ENCODE measurements around the gene TSFM. TPM values are rescaled to one million over a fixed set of nuclear protein-coding genes. Genes with fewer than 3 reads are reported as not detected.

The TSFM gene
- total and polyA plus RNA-seq, 2 of the 13 experiments (the other 11 are each of a cell fraction or from before 2014, with no cell fraction given): 29.8 to 68.3 TPM

DNA sequence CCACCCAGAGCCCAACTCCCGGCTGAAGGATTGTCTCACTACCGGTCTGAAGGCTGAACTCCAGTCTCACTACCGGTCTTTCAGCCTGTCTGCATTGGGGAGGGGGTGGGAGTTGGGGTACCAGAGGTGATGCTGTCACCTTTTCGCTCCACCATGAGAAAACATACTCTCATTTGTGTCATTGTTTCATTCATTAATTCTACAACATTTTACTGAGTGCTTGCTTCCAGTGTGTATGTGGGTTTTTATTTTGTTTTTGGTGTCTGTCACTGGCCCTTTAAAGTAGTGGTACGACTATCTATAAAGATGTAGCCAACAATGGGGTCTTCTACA is 30.0 kb upstream of the TSFM start:
- Histone ChIP-seq H3K4me2 (ENCODE audit: low read depth, low read length) (peak overlapping the region; percentile 69), H3K4me1 (ENCODE audit: insufficient read depth, low read length) (peaks cover 43% of the 10 kb centered on the region), H3K27ac (ENCODE audit: extremely low read length, insufficient read depth, low read length) (peak overlapping the region; percentile 30), H3K9ac (ENCODE audit: insufficient read depth, low read depth, low read length) (peak overlapping the region; percentile 24), H2AFZ (ENCODE audit: low read length) (no peak overlapping the region), H3K79me2 (ENCODE audit: insufficient read depth, low read length) (peaks cover 24% of the 10 kb centered on the region), H3K36me3 (replicated peaks in 1 of 2; ENCODE audit: control insufficient read depth in 1 of 2, insufficient read depth in 2 of 2, low read length in 2 of 2) (peaks cover 10 to 23% of the 10 kb centered on the region in 2 experiments; a peak in 4 of 5 replicates), H3K4me3 (replicated peaks in 1 of 3; ENCODE audit: insufficient read depth in 1 of 3, low read depth in 2 of 3, low read length in 3 of 3) (peak overlapping the region; percentile 20 to 42 (median 34); a peak in 4 of 6 replicates), H3K9me3 (ENCODE audit: low read length) (no peaks in the 10 kb centered on the region), H3K27me3 (ENCODE audit: control insufficient read depth in 1 of 2, insufficient read depth in 2 of 2, low read length in 2 of 2) (no peaks in the 10 kb centered on the region; a peak in 1 of 5 replicates), H4K20me1 (ENCODE audit: insufficient read depth, low read length) (0 out of 2 replicates have a peak, but pooled peaks cover 5% of the 10 kb centered on the region)
- FAIRE-seq: no peak
- no peak for DNase-seq (ENCODE audit: low spot score)
- in situ Hi-C loops (cut with HindIII; ENCODE audit: extremely low pct_ligation_motif_present, low pct_unique_long_range_greater_than_20kb) (no loop called here), intact Hi-C loops (cut with micrococcal nuclease; ENCODE audit: unreplicated experiment) (loop anchor here (1.0 kb wide), 1 partner anchor 8 kb away; no protein-coding TSS in a partner anchor)
- WGBS (ENCODE audit: low lambda C conversion rate): 0% methylated on average over 3 of the region's 5 CpGs
- no peak for TF ChIP-seq PAWR (CRISPR knock-in tag; IDR thresholded peaks at IDR 0.05; ENCODE audit: borderline replicate concordance)
- TF ChIP-seq ZNF343 (CRISPR knock-in tag; IDR thresholded peaks at IDR 0.05): no peak
- TF ChIP-seq CBX1 (IDR thresholded peaks at IDR 0.05; ENCODE audit: low read depth): peak; percentile 10
- TF ChIP-seq ZNF556 (CRISPR knock-in tag; IDR thresholded peaks at IDR 0.05; ENCODE audit: borderline replicate concordance): no peak
- TF ChIP-seq SAFB2 (CRISPR knock-in tag; IDR thresholded peaks at IDR 0.05; ENCODE audit: borderline replicate concordance, low read depth): 0 out of 2 replicates have a peak, but pooled peaks have one; percentile 2
- TF ChIP-seq SP5 (CRISPR knock-in tag; IDR thresholded peaks at IDR 0.05; ENCODE audit: borderline replicate concordance, low read depth): no peak
- no TSS peak for BruUV-seq (replicated peaks)
- POLR2A ChIA-PET: interaction anchor here (0.6 to 1.1 kb wide), 7 partner anchors 8 to 94 kb away, joined by 3 to 4 read pairs (median 3); partner anchors contain the start of genes CTDSP2, EEF1AKMT3, METTL1 and OS9
- ATAC-seq: peak; percentile 74
- CTCF ChIA-PET (ENCODE audit: low intra/inter-chr PET ratio, low total read pairs): no interaction called here

DNA sequence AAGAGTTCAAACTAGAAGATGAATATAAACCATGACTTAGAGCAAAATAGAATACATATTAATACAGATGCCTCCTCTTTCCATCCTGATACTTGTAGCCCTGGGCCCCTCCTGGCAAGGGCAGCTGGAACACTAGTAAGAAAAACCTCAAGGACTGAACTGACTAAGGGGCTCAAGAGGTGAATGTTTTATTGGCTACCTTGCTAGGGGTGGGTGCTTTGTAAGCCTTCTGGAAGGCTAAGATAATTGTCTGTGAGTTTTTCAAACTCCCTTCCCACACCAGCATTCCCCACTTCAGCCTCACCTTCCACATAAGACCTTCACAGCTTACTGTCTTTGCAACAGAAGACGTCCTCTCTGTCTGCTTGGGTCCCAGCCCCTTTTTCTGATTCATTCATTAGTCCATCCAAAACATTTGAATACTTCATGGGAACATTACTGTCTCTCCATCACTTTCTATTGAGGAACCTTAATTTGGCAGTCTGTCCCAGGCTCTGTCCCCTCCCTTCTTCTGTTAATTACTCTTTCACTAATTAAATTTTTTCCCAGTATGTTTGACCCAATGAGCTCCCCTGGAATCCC is 28.7 kb upstream of the TSFM start:
- no peak for ATAC-seq
- H3K4me3 ChIP-seq (replicated peaks in 1 of 3; ENCODE audit: insufficient read depth in 1 of 3, low read depth in 2 of 3, low read length in 3 of 3): peak overlapping the region in 2 of 3 experiments; percentile 81 to 82; a peak in 2 of 6 replicates

More for the DNA sequence above, 28.7 kb upstream of the TSFM start:
- Histone ChIP-seq H2AFZ (ENCODE audit: low read length) (no peak overlapping the region), H4K20me1 (ENCODE audit: insufficient read depth, low read length) (0 out of 2 replicates have a peak, but pooled peaks cover 5% of the 10 kb centered on the region), H3K4me1 (ENCODE audit: insufficient read depth, low read length) (peaks cover 43% of the 10 kb centered on the region), H3K9me3 (ENCODE audit: low read length) (no peaks in the 10 kb centered on the region), H3K36me3 (replicated peaks in 1 of 2; ENCODE audit: control insufficient read depth in 1 of 2, insufficient read depth in 2 of 2, low read length in 2 of 2) (peaks cover 8 to 15% of the 10 kb centered on the region in 2 experiments; a peak in 4 of 5 replicates), H3K9ac (ENCODE audit: insufficient read depth, low read depth, low read length) (no peak overlapping the region), H3K79me2 (ENCODE audit: insufficient read depth, low read length) (peaks cover 24% of the 10 kb centered on the region), H3K4me2 (ENCODE audit: low read depth, low read length) (peak overlapping the region; percentile 80; the same call in 1 of the 2 replicates), H3K27ac (ENCODE audit: extremely low read length, insufficient read depth, low read length) (peak overlapping the region; percentile 30), H3K27me3 (ENCODE audit: control insufficient read depth in 1 of 2, insufficient read depth in 2 of 2, low read length in 2 of 2) (no peaks in the 10 kb centered on the region; a peak in 1 of 5 replicates)
- FAIRE-seq (no peak), DNase-seq (ENCODE audit: low spot score) (no peak)
- in situ Hi-C loops (cut with HindIII; ENCODE audit: extremely low pct_ligation_motif_present, low pct_unique_long_range_greater_than_20kb): no loop called here
- ChIA-PET POLR2A (interaction anchor here (1.1 to 1.2 kb wide), 2 partner anchors 9 to 18 kb away, joined by 4 to 6 read pairs; partner anchors contain the start of genes EEF1AKMT3, METTL1 and TSPAN31), CTCF (ENCODE audit: low intra/inter-chr PET ratio, low total read pairs) (no interaction called here)
- TF ChIP-seq ZNF777 (CRISPR knock-in tag; IDR thresholded peaks at IDR 0.05): no peak
- TF ChIP-seq NBN (conservative IDR thresholded peaks at IDR 0.05): no peak
- TF ChIP-seq CEBPB (IDR thresholded peaks at IDR 0.05; ENCODE audit: borderline replicate concordance, low read depth, low read length): no peak
- TF ChIP-seq ZNF546 (CRISPR knock-in tag; conservative IDR thresholded peaks at IDR 0.05): no peak
- no peak for TF ChIP-seq ZMYM4 (CRISPR knock-in tag; IDR thresholded peaks at IDR 0.05)
- TF ChIP-seq ZNF770 (CRISPR knock-in tag; IDR thresholded peaks at IDR 0.05): no peak
- no peak for TF ChIP-seq ZNF460 (CRISPR knock-in tag; IDR thresholded peaks at IDR 0.05; ENCODE audit: borderline replicate concordance)
- TF ChIP-seq RELA (CRISPR knock-in tag; IDR thresholded peaks at IDR 0.05): no peak
- no peak for TF ChIP-seq TBL1XR1 (IDR thresholded peaks at IDR 0.05; ENCODE audit: borderline replicate concordance, low read length, partially characterized antibody)
- no peak for TF ChIP-seq U2AF2 (IDR thresholded peaks at IDR 0.05; ENCODE audit: low read depth, low read length)
- no TSS peak for BruUV-seq (replicated peaks)
- 16% methylated on average over 1 of the region's 1 CpG for WGBS (ENCODE audit: low lambda C conversion rate)
- intact Hi-C loops (cut with micrococcal nuclease; ENCODE audit: unreplicated experiment): no loop called here
